ENCODE data around the gene TSPAN18.

GRCh38 chr11:44852952-44853351 is 126.2 kb downstream of the TSPAN18 start:
- TF ChIP-seq POLR2A (IDR thresholded peaks at IDR 0.05) = no peak
- no peak for TF ChIP-seq CTCF (IDR thresholded peaks at IDR 0.05)

Data from thyroid gland (tissue), 4 donors.